ENCODE measurements around the gene BMPR1B.
A peak's percentile ranks its signal among the peaks of the same experiment; 100 is the strongest.
"Not testable (repeated sequence)": the region's sequence is repeated elsewhere in the genome, so short reads cannot be mapped to it uniquely, and the experiment has no call there.

The BMPR1B gene

DNA sequence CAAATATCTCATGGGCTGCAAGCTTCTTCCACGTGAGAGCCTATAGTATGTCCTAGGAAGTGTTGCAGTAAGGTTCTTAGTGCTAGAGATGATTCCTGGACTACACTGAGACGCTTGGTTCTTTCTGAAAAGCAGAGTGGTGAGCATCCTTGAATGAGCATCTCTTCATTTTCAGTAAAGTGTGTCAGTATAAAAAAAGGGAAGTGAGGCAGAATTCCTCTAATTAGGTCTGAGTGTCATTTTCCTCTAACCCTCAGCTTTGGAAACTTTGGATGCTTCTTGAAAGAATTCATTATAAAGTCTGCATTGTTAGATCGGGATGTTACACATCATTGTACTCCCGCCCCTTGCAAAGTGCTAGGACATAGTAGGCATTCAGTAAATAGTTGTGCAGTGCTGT lies 5.2 kb downstream of the BMPR1B start:
- DNase-seq (ENCODE audit: low spot score) = no peak

GRCh38 chr4:94763500-94763899 lies 5.7 kb downstream of the BMPR1B start:
- no peak for DNase-seq (ENCODE audit: low spot score)

- no peak for DNase-seq (ENCODE audit: low spot score)
Measured at GRCh38 chr4:94764069-94764468, 6.3 kb downstream of the BMPR1B start.

- DNase-seq (ENCODE audit: low spot score) = no peak
Measured at GRCh38 chr4:94765174-94765573, 7.4 kb downstream of the BMPR1B start.

DNA sequence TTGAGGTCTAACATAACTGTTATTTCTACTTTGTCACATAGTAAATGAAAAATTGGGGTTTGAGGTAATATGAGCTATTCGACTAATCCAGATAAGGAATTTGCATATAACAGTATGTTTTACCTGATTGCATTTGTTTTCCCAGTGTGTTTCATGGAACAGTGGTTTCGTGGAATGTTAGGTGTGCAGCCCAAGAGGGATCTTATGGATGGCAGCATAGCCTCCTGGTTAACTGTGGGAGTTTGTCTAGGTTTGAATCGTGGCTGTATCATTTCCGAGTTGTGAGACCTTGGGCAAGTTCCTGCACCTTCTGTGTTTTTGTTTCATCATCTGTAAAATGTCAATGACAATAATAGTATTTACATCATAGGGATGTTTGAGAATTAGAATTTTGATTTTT lies 7.9 kb downstream of the BMPR1B start:
- DNase-seq (ENCODE audit: low spot score) = no peak

- no peak for DNase-seq (ENCODE audit: low spot score)
Measured at GRCh38 chr4:94766856-94767255, 9.1 kb downstream of the BMPR1B start.

GRCh38 chr4:94767446-94767845 lies 9.7 kb downstream of the BMPR1B start:
- no peak for DNase-seq (ENCODE audit: low spot score)

- DNase-seq (ENCODE audit: low spot score) = no peak
Measured at GRCh38 chr4:94782707-94783106, 25.0 kb downstream of the BMPR1B start.

GRCh38 chr4:94791701-94792100 lies 33.9 kb downstream of the BMPR1B start:
- peak; percentile 84 for DNase-seq (ENCODE audit: low spot score)

DNA sequence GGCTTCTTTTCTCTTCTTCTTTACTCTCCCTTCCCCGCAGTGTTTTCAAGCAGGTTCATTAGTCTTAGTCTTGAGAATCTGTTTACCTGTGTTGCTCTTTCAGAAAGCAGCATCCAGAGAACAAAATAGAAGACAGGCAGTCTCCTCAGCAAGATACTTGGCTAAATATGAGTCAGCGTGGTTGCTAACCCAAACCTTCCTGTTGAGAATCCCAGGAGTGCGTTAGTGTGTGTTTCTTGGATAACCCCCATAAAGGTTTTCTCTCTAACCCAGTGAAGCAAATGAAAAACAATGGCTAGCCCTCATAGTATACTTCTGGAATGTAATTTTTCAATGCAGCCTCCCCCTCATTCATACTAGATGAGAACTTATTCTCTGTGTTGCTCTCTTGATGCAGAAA lies 41.1 kb downstream of the BMPR1B start:
- DNase-seq (ENCODE audit: low spot score) = peak; percentile 28

- DNase-seq (ENCODE audit: low spot score) = peak; percentile 71
Measured at GRCh38 chr4:94801016-94801415, 43.3 kb downstream of the BMPR1B start.

GRCh38 chr4:94802091-94802490 lies 44.3 kb downstream of the BMPR1B start:
- DNase-seq (ENCODE audit: low spot score) = no peak

DNA sequence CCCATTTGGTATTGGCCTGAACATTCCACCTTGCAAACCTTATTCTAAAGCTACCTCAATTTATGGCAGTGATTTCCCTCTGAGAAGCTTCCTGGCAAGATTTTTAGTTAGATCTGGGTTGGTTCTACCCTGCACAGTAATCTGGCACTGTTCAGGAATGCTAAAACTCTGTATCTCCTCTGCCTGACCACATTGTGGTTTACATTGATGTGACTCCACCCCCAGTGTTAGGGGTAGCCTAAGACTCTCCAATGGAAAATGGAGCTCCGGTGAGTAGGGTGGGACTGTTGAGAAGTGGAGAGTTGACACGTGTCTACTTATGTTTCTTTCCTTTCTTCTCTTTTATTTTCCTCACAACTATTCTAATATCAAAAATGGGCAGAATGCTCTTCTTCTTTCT lies 45.4 kb downstream of the BMPR1B start:
- no peak for DNase-seq (ENCODE audit: low spot score)

DNA sequence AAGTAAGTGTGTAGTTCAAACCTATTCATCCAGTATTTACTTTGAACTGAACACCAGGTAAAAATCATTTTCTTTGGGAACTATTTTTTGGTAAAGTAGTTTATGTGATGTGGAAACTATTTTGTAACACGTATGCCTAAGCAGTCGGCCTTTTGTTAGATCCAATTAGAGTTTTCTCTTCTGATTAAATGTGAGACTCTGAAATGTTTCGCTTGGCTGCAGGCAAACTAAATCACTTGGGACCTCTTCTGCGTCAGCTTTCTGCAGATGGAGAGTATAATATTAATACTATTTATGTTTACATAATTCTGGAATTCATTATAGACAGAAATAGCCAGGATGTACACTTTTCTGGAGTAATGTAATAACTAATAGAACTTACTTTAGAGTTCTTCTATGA lies 46.9 kb downstream of the BMPR1B start:
- no peak for DNase-seq (ENCODE audit: low spot score)

- DNase-seq (ENCODE audit: low spot score) = no peak
Measured at GRCh38 chr4:94806376-94806775, 48.6 kb downstream of the BMPR1B start.

DNA sequence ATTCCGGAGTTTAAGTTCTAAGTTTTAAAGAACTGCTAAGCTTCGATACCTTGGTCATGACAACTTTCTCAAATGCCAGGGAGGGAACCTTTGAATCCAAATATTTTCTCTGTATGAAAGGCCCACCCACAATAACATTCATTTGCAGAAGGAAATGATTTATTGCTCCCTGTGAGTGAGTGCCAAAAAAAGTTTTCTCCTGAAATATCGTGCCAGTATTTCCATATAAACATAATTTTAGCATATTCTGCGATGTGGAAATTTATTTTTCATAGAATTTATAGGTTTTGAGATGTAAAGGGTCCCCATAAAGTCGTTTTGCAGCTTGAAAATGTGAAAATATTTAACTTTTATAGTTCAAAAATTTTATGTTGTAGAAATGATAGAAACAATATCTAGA lies 53.9 kb downstream of the BMPR1B start:
- no peak for DNase-seq (ENCODE audit: low spot score)

GRCh38 chr4:94813221-94813620 lies 55.5 kb downstream of the BMPR1B start:
- DNase-seq (ENCODE audit: low spot score) = no peak

DNA sequence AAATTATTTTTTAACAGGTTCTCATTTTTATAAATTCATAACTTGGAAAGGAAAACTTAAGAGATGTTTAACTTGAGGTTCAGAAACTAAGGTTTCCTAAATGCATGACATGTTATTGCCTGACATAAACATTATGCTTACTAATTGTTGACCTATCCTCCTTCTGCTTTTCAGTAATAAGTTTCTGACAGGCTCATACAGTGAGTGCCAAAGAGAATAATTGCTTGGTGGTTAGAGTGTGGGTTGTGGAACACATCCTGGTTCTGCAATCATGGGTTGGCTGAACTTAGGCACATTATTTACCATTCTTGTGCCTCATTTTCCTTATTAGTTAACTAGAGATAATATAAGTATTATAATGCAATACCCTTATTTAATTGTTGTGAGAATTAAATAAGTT lies 56.5 kb downstream of the BMPR1B start:
- DNase-seq (ENCODE audit: low spot score) = no peak

DNA sequence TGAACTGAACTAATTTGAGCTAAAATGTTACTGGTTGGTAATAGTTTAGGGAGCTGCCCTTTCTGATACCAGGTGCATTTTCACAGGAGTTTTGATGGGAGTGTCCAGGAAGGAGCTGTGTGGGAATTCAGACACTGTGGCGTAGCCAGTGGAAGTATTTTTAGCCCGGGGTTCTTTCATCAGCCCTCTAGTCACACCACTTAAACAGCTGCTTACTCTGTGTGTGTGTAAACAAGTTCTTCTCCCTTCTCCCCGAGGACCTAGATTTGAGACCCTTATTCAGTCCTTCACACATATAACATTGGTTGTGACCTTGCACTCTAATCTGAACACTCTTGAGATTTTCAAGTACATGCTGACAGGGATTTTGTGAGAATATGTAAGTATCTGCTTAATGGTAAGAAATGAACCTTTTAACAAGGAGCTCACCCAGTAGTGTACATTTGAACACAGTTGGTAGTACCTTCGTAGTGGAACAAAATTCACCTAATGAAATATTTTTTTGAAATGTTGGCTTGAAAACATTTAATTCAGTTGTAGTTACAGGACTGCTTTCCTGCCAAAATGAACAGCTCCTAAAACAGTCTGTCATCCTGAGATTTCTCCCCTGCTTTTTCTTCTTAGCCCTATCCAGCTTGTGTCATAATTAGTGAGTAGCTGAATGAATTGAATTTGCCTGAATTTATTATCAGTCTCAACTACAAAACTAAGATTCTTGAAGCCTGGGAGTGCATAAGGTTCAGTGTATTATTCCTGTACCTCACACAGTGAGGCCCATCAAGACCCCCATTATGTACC lies 61.8 kb downstream of the BMPR1B start:
- DNase-seq (ENCODE audit: low spot score) = no peak

GRCh38 chr4:94826206-94826605 lies 68.5 kb downstream of the BMPR1B start:
- no peak for DNase-seq (ENCODE audit: low spot score)

- peak; percentile 40 for DNase-seq (ENCODE audit: low spot score)
Measured at GRCh38 chr4:94827481-94828110, 69.8 kb downstream of the BMPR1B start.

- DNase-seq (ENCODE audit: low spot score) = no peak
Measured at GRCh38 chr4:94828882-94829281, 71.1 kb downstream of the BMPR1B start.

GRCh38 chr4:94831607-94832006 lies 73.9 kb downstream of the BMPR1B start:
- no peak for DNase-seq (ENCODE audit: low spot score)

GRCh38 chr4:94832329-94832728 lies 74.6 kb downstream of the BMPR1B start:
- not testable (repeated sequence) for DNase-seq (ENCODE audit: low spot score)
